Measurements from ENCODE around the gene FOXI1. TPM values are rescaled to one million over a fixed set of nuclear protein-coding genes. Genes with fewer than 3 reads are reported as not detected.

The FOXI1 gene
- total RNA-seq, 4 donors from 2014 or later: not detected

- Histone ChIP-seq H3K36me3 (no peaks in the 10 kb centered on the region), H3K27ac (no peak overlapping the region), H3K4me3 (no peak overlapping the region), H3K9me3 (no peaks in the 10 kb centered on the region), H3K27me3 (no peaks in the 10 kb centered on the region), H3K4me1 (no peaks in the 10 kb centered on the region)
- ATAC-seq: no peak
- TF ChIP-seq POLR2A (IDR thresholded peaks at IDR 0.05) (no peak), CTCF (IDR thresholded peaks at IDR 0.05 in 4 of 5, conservative IDR thresholded peaks at IDR 0.05 in 1 of 5) (no peak)
- DNase-seq: no peak
- intact Hi-C loops (cut with DNase I; ENCODE audit: low total_unique reads) (no loop called here), in situ Hi-C loops (cut with MboI; ENCODE audit: low sequenced_read_pairs in 4 of 4) (no loop called here)
These were observed 15.6 kb downstream of the FOXI1 start for GRCh38 chr5:170121321-170121720.

GRCh38 chr5:170126061-170126460 is 20.4 kb downstream of the FOXI1 start:
- Histone ChIP-seq H3K27me3 (no peaks in the 10 kb centered on the region), H3K4me3 (no peak overlapping the region)
- TF ChIP-seq POLR2A (IDR thresholded peaks at IDR 0.05) (no peak), CTCF (IDR thresholded peaks at IDR 0.05 in 4 of 5, conservative IDR thresholded peaks at IDR 0.05 in 1 of 5) (no peak)

GRCh38 chr5:170126626-170127025 is 20.9 kb downstream of the FOXI1 start:
- ATAC-seq: no peak
- no peak for TF ChIP-seq CTCF (IDR thresholded peaks at IDR 0.05 in 4 of 5, conservative IDR thresholded peaks at IDR 0.05 in 1 of 5)
- TF ChIP-seq POLR2A (IDR thresholded peaks at IDR 0.05): no peak
- no peaks in the 10 kb centered on the region for H3K9me3 ChIP-seq
- DNase-seq: no peak
- H3K36me3 ChIP-seq: no peaks in the 10 kb centered on the region
- in situ Hi-C loops (cut with MboI; ENCODE audit: low sequenced_read_pairs in 4 of 4) (no loop called here), intact Hi-C loops (cut with DNase I; ENCODE audit: low total_unique reads) (no loop called here)
- no peak overlapping the region for H3K4me3 ChIP-seq
- H3K4me1 ChIP-seq: no peaks in the 10 kb centered on the region
- H3K27me3 ChIP-seq: no peaks in the 10 kb centered on the region
- H3K27ac ChIP-seq: no peak overlapping the region

More at GRCh38 chr5:170126061-170126460, 20.4 kb downstream of the FOXI1 start:
- Histone ChIP-seq H3K9me3 (no peaks in the 10 kb centered on the region), H3K36me3 (no peaks in the 10 kb centered on the region), H3K4me1 (no peaks in the 10 kb centered on the region), H3K27ac (no peak overlapping the region)
- in situ Hi-C loops (cut with MboI; ENCODE audit: low sequenced_read_pairs in 4 of 4) (no loop called here), intact Hi-C loops (cut with DNase I; ENCODE audit: low total_unique reads) (no loop called here)
- no peak for DNase-seq
- ATAC-seq: no peak

- no peak overlapping the region for H3K4me3 ChIP-seq
- no peak for DNase-seq
- TF ChIP-seq POLR2A (IDR thresholded peaks at IDR 0.05) (no peak), CTCF (IDR thresholded peaks at IDR 0.05 in 4 of 5, conservative IDR thresholded peaks at IDR 0.05 in 1 of 5) (no peak)
- no peak for ATAC-seq
- H3K4me1 ChIP-seq: no peaks in the 10 kb centered on the region
- no peaks in the 10 kb centered on the region for H3K27me3 ChIP-seq
- H3K27ac ChIP-seq: no peak overlapping the region
- in situ Hi-C loops (cut with MboI; ENCODE audit: low sequenced_read_pairs in 4 of 4) (no loop called here), intact Hi-C loops (cut with DNase I; ENCODE audit: low total_unique reads) (no loop called here)
- no peaks in the 10 kb centered on the region for H3K9me3 ChIP-seq
- H3K36me3 ChIP-seq: no peaks in the 10 kb centered on the region
These were observed 25.5 kb downstream of the FOXI1 start for GRCh38 chr5:170131235-170131634.

GRCh38 chr5:170132269-170132975 is 26.7 kb downstream of the FOXI1 start:
- no peak for TF ChIP-seq POLR2A (IDR thresholded peaks at IDR 0.05)
- no peak for TF ChIP-seq CTCF (IDR thresholded peaks at IDR 0.05 in 4 of 5, conservative IDR thresholded peaks at IDR 0.05 in 1 of 5)
- intact Hi-C loops (cut with DNase I; ENCODE audit: low total_unique reads): no loop called here
- H3K4me3 ChIP-seq: no peak overlapping the region

More at GRCh38 chr5:170132269-170132975, 26.7 kb downstream of the FOXI1 start:
- in situ Hi-C loops (cut with MboI; ENCODE audit: low sequenced_read_pairs in 4 of 4): no loop called here
- H3K27me3 ChIP-seq: no peaks in the 10 kb centered on the region
- no peaks in the 10 kb centered on the region for H3K36me3 ChIP-seq
- DNase-seq: no peak
- no peak overlapping the region for H3K27ac ChIP-seq
- ATAC-seq: no peak
- no peaks in the 10 kb centered on the region for H3K4me1 ChIP-seq
- H3K9me3 ChIP-seq: no peaks in the 10 kb centered on the region
